Lower leg skin (tissue), 4 donors: ENCODE data around the gene PSAT1. TPM values are rescaled to one million over a fixed set of nuclear protein-coding genes. Genes with fewer than 3 reads are reported as not detected.

Experiments used
- DNase-seq, 2 donors: peaks; one replicate each; pipeline ENCODE4 v3.0.0-alpha.2; 2019; ENCODE audit warnings: low spot score in 2 of 2
- H3K4me3 ChIP-seq: fragments of 200-600 bp; sonication (generic); 2 replicates; pipeline ENCODE4 v1.5.1; 2017; ENCODE audit warnings: mild to moderate bottlenecking, low read depth; ENCODE audit not compliant: poor library complexity, severe bottlenecking
- POLR2A ChIP-seq, 2 donors: fragments of 450-650 bp; IDR thresholded peaks; one replicate each; pipeline ENCODE4 v1.6.1; 2016 to 2017; ENCODE audit warnings: antibody characterized with exemption in 2 of 2, mild to moderate bottlenecking in 1 of 2, moderate library complexity in 1 of 2
- WGBS, 2 donors: methylation state at CpG; one replicate each; pipeline ENCODE4 v1.1.5; 2018; 5-methylcytosine and 5-hydroxymethylcytosine counted together
- intact Hi-C: fragments of 100-400 bp; cut with DNase I; formaldehyde crosslinking; loops from one replicate; pipeline ENCODE4 v1.15.0; 2023; ENCODE audit warnings: low total_unique reads
- total RNA-seq, 4 donors: library from RNA; depleted of rRNA; stranded (reverse); fragments of >200 nt; gene quantifications; one replicate each; pipeline ENCODE4 v1.1.0, GENCODE V29; 2016
- TF ChIP-seq, protein P1 (sequence below), 3 donors: fragments of 450-650 bp; IDR thresholded peaks; one replicate each; pipeline ENCODE4 v1.5.1; 2016; ENCODE audit warnings: antibody characterized with exemption in 3 of 3, mild to moderate bottlenecking in 3 of 3, moderate library complexity in 2 of 3

The PSAT1 gene
- total RNA-seq, 4 donors from 2014 or later, result 50.2 to 106 (median 75.3) TPM

DNA sequence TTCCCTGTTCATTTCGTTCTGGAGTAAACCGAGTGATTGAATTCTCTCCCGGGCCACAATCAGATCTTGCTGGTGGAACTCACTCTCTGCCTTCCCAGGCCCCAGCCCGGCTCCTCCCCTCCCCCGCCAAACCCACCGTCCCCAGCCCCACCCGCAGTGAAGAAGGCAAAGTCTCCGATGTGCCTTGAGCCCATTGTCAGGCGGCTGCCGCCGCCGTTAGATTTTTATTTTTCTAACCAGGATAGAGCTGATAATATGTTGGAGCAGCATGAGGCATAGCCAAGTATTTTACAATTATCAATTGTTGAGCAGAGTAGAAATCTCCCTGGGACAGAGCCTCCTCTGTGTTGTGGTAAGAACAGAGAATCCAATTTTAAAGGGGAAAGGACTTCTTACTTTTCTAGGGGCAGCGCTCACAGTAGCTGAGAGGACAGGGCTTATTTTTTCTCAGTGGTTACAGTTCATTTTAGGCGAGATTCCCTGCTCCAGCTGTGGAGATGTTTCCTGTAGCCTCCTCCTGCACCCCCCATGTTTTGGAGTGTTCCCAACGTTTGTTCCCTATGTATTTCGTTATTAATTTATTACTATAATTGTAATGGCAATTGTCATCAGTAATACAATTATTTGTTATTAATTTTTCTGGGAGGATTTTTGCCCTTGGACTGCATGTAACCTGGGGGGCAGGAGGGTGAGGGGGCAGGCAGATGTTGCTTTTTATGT is 1.3 kb downstream of the PSAT1 start:
- intact Hi-C loops, result no loop called here
- H3K4me3 ChIP-seq, result no peak overlapping the region
- no peak for DNase-seq
- WGBS, 2 donors, result 6 to 8% methylated on average over 16 of the region's 16 CpGs
- TF ChIP-seq POLR2A (IDR thresholded peaks at IDR 0.05), result no peak
- TF ChIP-seq, protein P1, sequence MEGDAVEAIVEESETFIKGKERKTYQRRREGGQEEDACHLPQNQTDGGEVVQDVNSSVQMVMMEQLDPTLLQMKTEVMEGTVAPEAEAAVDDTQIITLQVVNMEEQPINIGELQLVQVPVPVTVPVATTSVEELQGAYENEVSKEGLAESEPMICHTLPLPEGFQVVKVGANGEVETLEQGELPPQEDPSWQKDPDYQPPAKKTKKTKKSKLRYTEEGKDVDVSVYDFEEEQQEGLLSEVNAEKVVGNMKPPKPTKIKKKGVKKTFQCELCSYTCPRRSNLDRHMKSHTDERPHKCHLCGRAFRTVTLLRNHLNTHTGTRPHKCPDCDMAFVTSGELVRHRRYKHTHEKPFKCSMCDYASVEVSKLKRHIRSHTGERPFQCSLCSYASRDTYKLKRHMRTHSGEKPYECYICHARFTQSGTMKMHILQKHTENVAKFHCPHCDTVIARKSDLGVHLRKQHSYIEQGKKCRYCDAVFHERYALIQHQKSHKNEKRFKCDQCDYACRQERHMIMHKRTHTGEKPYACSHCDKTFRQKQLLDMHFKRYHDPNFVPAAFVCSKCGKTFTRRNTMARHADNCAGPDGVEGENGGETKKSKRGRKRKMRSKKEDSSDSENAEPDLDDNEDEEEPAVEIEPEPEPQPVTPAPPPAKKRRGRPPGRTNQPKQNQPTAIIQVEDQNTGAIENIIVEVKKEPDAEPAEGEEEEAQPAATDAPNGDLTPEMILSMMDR (IDR thresholded peaks at IDR 0.05), result no peak

DNA sequence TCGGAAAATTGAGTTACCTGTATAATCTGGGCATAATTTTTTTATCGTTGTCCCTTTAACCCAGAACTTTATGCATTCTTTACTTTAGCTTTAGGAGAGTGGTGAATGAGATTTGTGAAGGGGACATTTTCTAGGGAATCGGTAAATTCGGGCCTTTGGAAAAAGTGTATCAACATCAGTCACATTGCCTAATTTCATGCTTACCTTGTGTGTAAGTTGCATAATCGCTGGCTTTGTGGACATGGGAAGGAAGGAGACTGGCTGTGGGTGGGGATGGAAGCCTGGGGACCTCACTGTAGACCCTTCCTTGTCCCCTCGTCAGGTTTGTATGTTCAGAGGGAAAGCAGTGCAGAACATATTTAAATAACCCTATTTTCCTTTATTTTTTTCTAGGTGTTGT is 3.3 kb downstream of the PSAT1 start:
- DNase-seq, result no peak
- H3K4me3 ChIP-seq, result no peak overlapping the region
- no peak for TF ChIP-seq POLR2A (IDR thresholded peaks at IDR 0.05)
- TF ChIP-seq, protein P1 (IDR thresholded peaks at IDR 0.05), result no peak
- WGBS, 2 donors, result 92 to 93% methylated on average over 6 of the region's 6 CpGs
- intact Hi-C loops, result no loop called here

DNA sequence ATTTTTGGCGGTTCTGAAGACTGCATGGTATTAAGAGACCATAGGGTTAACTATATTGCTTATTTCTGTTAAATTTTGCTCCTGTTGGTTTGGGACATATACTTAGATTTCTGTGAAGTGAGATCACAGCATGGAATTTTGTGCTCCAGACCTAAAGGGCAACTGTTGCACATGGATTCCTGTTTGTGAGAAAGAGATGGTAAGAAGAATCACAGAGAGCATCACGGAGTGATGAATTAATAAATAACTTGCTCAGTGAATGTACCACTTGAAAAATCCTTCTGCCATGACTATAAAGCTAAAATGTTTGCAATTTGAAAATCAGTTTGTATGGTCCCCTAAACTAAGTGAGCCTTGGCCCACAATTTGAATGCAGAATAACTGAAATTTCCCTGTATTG is 4.5 kb downstream of the PSAT1 start:
- 94 to 99% methylated on average over 2 of the region's 2 CpGs for whole genome bisulfite sequencing, 2 donors
- intact Hi-C loops, result no loop called here
- no peak overlapping the region for H3K4me3 ChIP-seq
- TF ChIP-seq POLR2A (IDR thresholded peaks at IDR 0.05), result no peak
- TF ChIP-seq, protein P1 (IDR thresholded peaks at IDR 0.05), result no peak
- DNase-seq, result no peak

DNA sequence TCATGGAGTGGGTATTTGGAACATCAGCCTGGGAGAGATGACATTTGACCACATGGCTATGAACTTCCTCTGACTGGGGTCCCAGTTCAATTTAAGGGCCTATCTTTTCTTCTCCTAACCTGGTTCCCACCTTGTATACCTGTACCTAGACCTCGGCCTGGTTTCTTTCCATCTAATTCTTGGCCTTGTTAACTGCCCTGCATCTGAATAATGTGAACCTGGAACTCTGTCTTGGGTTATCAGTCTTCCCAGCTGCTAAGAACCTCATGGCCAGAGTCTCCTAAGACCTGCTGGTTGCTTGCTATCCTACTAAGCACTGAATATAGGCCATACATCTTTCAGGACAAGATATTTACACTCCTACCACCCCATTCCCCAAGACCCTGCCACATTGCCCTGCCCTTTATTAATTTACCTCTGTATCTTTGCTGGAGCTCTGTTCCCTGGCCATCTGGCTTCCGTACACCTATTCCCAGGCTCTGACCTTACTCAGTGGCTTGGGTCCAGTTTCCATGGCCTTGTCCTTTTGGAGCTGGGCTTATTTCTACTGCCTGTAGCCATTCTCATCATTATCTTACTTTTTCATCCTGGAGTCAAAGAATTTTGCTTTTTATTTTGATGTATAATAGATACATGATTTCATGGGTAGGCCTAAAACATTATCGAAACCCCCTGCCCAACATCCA is 6.6 kb downstream of the PSAT1 start:
- WGBS, 2 donors, result 93 to 96% methylated on average over 3 of the region's 3 CpGs
- intact Hi-C loops, result no loop called here

DNA sequence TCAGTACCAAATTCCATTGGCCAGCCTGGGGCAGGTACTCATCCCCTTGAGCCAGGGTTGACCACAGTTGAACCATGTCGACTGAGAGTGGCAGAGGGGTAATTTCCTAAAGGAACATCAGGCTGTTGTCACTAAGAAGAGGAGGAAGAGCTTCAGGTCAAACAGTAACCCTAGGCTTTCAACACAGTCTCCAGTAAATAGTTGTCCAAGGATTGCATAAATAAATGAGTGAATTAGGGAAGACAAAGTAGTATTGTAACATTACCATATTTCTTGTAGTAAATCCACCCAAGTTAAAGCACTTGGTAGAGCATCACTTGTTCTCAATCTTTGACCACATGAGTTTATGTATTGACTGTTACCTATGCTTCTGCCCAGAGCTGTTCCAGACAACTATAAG is 7.4 kb downstream of the PSAT1 start:
- TF ChIP-seq, protein P1 (IDR thresholded peaks at IDR 0.05), result no peak
- no peak for TF ChIP-seq POLR2A (IDR thresholded peaks at IDR 0.05)
- DNase-seq, result peak in 1 of 2 donors; percentile 3
- intact Hi-C loops, result no loop called here
- WGBS, 2 donors, result 80 to 95% methylated on average over 1 of the region's 1 CpG
- H3K4me3 ChIP-seq, result no peak overlapping the region

More for the DNA sequence above, 6.6 kb downstream of the PSAT1 start:
- peak in 1 of 2 donors; percentile 9 for DNase-seq
- no peak for TF ChIP-seq POLR2A (IDR thresholded peaks at IDR 0.05)
- H3K4me3 ChIP-seq, result no peak overlapping the region

DNA sequence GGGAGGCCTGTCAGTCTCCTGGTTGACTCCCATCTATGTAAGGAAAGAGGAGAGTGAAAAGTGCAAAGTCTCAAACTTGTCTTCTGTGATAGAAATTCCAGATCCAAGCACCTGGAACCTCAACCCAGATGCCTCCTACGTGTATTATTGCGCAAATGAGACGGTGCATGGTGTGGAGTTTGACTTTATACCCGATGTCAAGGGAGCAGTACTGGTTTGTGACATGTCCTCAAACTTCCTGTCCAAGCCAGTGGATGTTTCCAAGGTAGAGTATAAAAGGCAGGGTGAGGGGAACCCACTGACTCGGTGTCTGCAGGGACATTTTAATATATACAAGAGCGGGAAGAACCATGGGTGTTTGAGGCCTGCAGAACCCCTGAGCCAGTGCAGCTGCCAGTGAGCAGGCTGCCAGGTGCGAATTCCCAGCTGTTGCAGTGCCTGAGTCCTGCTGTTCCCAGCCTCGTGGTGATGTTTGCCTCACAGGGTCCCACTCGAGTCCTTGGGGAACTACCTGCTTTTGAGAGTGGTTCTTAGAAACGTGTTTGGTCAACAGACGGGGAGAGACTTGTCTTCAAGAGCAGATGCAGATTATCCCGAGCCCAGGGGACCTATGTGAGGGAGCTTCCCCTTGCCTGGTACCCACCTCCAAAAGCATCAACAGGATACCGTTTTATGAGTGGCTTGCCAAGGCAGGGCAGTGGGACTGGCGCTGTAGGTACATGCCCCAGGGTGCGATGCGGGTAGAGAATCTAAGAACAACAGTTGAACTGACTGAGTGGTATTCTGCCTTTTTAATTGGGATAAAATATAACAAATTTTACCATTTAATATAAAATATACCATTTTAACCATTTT is 9.5 kb downstream of the PSAT1 start:
- H3K4me3 ChIP-seq, result no peak overlapping the region
- no peak for TF ChIP-seq POLR2A (IDR thresholded peaks at IDR 0.05)
- TF ChIP-seq, protein P1 (IDR thresholded peaks at IDR 0.05), result no peak
- peak in 1 of 2 donors; percentile 3 for DNase-seq
- intact Hi-C loops, result no loop called here
- 85 to 90% methylated on average over 16 of the region's 16 CpGs for WGBS, 2 donors
